T1000 (cell line): ENCODE measurements around the gene ATXN10.

Source experiments
- DNase-seq: peaks from one replicate; lab custom pipeline; 2025; ENCODE audit warnings: mixed read lengths; lab: John Stamatoyannopoulos, UW

The ATXN10 gene

DNA sequence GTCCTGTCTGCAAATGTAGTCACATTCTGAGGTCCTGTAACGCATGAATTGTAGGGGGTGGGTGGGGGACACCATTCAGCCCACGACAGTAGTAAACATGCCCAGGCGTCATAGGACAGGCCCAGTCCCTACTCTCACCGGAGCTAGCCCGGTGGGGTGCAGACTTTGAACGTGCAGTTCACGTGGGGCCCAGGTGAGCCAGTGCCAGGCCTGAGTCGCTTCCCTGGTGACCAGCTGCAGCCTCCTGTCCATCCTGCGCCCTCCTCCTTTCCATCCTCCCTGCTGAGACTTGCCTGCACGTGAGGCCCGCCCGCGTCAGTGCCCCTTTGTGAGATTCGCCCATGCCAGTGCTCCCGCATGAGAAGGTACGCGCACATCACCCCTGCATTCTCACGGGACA lies 188.6 kb downstream of the ATXN10 start:
- DNase-seq, result no peak

DNA sequence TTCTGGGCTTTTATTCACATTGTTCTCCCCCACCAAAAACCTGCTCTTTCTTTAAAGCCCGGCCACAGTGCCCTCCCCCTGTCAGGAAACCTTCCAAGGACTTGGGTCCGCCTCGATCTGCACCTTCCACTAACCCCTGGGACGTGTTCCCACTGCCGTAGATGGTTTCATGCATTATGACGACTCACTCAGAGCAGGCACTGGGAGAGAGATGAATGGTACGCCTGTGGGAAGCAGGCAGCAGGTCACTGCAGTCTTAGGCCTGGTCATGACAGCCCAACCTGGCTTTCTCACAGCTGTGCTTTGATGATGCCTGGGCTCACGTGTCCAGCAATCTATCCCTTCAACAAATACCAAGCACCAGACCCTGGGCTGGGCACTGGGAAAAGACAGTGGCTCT lies 189.6 kb downstream of the ATXN10 start:
- no peak for DNase-seq

DNA sequence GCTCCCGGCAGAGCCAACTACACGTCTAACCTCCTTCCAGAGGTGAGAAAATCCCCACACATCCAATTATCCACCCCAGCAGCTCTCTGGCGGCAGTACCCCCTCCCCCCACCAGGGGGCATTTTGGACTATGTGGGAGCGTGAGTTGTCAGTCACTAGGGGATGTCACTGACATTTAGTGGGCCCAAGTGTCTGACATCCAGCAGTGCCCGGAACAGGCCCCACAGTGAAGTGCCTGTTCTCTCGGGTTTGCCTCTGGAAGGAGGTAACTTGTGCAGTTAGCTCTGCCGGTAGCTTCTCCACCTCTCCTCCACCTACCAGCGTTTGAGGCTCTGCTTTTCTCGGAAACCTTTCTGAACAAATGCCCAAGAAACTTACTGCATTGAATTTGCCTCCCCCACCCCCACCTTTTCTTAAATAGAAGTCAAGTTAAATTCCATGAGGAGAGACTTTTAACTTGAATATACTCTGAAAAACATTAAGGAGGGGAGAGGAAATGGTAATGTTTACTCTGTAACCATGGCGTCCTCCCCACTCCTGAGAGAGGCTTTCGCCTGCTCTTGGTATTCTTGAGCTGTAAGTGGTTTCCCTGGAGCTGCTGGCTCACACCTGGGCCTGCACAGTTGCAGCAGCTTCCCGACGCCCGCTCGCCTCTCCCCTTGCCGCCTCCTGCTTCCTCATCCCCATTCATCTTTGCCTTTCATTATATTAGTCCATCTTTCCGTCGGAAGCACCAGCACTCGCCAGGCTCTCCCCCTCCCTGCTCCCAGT lies 192.5 kb downstream of the ATXN10 start:
- peak; percentile 17 for DNase-seq

DNA sequence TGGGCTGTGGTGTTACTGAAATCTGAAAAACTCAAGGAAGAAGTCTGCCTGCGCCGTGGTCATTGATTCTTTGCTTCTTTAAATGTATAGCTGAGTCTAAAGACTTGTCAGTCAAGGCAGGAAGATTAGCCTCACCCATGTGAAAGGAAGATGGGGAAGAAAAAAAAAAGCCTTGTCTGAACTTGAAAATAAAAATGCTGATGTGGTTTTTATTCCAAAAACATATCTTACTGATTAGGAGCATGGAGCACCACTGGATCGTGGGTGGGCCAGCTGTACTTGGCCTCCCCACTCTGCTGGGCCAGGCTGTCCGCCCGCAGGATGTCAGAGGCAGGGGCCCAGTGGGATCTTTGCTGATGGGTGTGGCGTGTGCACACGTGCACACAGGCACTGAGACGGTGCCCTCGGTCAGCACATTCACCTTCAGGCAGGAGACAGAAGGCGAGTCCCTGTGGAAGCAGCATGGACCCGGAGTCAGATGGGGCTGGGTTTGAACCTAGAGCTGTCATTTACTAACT lies 193.4 kb downstream of the ATXN10 start:
- DNase-seq, result no peak

DNA sequence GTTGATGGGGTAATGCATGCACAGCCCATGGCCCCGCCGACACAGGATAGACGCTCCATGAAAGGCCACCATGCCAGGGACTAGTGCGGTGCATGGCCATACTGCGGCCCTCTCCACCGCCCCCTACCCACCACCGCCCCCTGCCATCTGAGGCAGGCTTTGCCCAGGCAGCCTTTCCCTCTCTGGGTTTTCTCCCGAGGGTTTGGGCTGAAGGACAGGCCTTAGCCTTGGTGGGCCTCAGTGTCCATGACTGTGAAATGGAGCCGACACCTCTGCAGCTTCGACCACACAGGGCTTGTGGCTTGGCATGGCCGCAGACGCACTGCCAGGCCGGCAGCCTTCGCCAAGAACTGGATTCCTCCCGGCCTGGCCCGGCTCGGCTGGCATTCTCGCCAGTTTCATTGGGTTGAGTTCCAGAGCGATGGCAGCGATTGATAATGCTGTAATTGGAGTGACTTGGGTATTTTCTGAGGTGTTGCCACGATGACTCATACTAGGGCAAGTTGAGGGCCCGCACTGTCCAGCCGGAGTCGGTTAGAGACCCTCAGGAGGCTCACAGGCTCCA lies 194.0 kb downstream of the ATXN10 start:
- DNase-seq, result no peak

DNA sequence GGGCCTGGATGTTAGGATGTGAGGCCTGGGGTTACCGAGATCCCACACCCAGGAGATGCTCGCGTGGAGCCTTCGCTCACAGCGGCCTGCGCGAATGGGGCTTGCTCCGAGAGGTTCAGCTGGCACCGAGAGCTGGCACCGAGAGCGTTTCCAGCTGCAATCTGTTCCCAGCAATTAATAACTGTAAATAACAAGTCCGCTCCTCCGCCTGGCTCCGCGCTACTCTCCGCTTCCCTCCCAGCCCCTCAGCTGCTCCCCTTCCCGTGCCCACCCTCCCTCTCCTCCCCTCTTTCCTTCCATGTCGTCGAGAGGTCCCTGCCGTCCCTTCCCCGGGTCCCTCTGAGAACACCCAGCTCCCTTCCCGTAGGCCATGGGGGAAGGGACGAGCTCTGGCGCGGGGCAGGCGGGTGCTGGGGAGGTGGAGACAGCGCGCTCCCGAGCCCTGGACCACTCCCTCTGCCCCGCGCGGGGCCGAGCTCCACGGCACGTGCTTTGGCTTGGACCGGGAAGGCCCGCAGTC lies 194.6 kb downstream of the ATXN10 start:
- DNase-seq, result no peak

DNA sequence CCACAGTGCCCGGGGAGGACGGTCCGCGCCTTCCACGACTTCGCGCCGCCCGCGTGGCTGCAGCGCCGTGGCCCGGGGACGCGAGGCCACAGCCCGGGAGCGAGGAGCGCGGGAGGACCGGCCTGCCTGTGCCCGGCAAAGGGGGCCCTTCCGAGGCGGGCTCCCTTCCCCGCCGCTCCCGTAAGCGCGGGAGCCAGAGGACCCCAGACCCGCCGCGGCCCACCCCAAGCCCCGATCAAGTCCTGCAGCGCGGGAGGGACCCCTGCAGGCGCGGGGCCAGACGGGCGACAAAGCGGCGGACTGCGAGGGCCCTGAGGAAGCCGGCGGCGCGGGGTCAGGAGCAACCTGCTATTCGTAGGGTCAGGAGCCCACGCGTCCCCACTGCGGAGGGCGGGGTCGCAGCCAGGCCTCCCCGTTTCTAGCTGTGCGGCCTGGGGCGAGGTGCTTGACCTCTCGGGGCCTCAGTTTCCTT lies 195.0 kb downstream of the ATXN10 start:
- DNase-seq, result no peak

DNA sequence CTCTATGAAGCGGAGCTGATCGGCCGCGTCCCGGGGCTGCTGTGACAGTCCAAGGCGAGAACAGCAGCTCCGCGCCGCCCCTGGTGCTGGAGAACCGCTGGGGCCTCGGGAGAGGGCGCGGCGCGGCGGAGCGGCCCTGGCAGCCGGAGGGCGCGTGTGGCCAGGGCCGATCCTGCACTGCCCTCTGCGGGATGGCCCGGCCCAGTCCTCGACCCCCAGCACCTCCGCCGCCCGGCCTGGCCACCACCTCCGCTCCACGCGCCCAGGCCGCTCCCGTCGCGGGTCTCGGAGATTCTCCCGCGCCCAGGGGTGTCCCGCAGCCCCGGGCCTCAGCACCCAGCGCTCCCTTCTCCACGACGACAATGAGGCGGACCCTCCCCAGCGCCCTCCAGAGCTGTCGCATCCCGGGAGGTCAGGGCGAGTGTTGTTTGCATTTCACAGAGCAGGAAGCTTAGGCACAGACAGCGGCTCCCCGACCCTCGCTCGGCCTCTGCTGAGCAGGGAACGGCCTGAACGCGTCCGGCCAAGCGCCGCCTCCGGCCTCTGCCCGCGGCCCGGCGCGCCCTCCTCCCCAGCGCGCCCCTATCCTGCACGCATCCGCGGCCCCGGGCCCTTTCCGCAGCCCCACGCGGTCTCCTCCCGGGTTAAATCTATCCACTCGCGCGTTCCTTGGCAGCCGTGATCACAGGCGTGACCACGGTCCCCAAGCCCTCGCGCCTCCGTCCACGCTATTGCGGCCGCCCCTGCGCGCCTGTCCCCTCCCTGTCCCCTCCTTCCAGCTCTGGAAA lies 195.7 kb downstream of the ATXN10 start:
- DNase-seq, result no peak

DNA sequence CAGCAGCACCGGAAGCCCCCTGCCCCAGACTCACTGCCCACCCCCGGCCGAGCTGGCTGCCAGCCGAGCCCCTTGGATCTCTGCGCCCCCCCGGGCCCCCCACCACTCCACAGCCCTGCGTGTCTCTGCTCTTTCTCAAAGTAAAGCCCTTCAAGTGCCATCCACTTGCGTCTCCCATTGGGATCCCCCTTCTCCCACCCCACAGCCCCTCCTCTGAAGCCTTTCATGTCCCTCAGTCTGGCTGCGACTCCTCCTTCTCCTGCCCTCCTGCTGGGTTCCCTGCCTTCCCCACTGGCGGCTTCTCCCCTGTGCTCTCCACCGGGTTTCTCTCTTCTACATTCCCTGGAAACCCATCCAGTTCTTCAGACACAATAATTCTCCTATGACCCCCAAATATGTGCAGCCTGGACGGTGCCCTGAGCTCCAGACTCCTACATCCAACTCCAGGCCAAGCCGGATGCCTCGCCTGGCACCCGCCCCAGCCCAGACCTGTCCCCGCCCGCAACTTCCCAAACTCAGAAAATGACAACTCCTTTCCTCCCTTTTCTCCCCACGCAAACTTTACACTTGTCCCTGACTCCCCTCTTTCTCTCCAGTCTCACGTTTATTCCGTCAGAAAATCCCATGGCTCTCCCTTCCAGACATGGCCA lies 196.4 kb downstream of the ATXN10 start:
- DNase-seq, result no peak

DNA sequence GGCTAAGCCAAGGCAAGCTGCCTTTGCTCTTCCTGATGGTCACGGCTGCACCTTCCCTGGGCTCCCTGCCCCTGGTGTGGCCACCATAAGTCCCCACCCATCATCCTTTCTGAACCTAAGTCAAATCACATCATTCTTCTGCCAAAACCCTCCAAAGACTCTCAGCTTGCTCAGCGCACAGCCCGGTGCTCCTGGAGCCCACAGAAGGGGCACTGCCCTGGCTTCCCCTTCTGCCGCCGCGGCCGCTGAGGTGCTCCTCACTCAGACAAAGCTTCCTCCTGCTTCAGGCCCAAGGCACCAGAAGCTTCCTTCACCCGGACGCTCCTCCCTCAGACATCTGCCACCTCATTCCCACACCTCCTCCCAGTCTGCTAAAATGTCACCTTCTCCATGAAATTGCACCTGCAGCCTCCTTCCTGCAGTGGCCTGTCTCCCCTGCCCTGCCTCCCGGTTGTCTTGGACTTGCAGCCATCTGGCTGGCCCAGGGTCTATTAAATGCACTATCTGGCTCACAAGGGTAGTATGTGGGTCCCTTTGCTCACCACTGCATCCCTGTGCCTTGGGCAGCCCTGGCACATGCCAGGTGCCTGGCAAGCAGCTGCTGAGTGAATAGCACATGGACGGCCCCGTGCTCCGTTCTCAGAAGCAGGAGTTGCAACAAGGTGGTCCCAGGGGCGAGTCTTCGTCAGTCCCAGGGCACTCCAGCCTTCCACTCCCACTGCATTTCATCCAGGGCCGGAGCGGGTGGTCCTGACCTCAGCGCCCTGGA lies 197.1 kb downstream of the ATXN10 start:
- no peak for DNase-seq

DNA sequence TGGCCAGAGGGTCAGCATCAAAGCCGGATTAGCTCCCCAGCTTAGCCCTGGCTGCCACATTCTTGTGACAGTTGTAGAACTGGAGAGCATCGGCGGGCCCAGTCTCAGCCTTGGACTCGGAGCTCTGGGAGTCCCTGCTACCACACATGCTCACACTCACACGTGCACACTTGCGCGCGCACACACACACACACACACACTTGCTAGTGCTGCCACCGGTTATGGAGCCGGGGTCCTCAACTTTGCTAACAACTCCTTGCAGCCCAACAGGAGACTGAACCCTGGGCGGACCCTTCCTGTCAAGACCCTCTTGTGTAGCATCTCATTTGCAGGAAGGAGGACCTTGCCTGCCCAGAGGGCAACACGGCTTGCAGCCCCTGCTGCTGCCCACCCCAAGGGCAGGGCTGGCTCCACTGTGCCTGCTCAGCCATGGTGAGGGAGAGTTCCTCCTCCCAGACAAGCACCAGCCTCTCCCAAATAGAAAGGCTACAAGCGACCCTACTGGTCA lies 197.8 kb downstream of the ATXN10 start:
- no peak for DNase-seq

DNA sequence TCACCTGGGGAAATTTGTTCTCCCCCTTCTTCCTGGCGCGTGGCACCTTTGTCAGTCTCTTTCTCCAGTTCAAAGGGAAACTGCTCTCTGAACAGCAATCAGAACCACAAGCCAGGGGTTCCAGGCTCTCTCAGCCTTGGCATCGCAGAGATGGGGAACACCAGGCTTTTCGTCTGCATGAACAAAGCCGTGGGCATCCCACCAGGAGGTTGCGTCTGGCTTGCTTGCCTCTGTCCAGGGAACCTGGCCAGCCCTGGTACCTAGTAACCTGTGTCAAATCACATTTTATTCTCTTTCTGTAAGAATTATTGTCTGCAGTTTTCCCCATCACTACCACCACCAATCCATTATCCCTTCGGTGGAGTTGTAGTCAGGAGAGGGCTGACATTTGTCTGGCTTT lies 198.4 kb downstream of the ATXN10 start:
- DNase-seq, result no peak

DNA sequence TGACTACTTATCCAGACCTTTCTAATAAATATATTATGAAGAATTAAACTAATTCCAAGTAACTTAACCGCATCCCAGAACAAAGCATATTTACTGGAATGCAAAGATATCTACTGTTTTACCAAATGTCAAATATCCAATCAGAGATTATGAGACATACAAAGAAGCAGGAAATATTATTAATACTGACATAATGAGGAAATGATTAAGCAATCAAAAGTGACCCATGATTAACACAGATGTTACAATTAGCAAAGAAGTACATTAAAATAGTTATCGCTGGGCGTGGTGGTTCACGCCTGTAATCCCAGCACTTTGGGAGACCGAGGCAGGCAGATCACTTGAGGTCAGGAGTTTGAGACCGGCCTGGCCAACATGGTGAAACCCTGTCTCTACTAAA lies 200.1 kb downstream of the ATXN10 start:
- no peak for DNase-seq

DNA sequence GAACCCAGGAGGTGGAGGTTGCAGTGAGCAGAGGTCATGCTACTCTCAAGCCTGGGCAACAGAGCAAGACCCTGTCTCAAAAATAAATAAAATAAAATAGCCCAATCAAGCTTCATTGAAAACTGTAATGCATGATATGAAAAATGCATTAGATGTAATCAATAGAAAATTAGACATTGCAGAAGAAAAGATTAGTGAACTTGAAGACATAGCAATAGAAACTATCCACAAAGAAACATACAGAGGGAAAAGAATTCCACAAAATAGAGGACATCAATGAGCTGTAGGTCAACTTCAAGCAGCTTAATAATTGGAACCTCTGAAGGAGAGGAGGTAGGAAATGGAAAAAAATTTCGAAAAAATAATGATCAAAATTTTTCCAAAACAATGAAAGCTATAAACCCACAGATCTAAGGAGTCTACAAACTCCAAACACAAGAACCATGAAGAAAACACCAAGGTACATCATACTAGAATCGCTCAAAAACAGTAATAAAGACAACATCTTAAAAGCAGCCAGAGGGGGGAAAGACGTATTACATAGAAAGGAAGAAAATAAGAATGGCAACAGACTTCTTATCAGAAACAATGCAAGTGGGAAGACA lies 201.1 kb downstream of the ATXN10 start:
- DNase-seq, result no peak

DNA sequence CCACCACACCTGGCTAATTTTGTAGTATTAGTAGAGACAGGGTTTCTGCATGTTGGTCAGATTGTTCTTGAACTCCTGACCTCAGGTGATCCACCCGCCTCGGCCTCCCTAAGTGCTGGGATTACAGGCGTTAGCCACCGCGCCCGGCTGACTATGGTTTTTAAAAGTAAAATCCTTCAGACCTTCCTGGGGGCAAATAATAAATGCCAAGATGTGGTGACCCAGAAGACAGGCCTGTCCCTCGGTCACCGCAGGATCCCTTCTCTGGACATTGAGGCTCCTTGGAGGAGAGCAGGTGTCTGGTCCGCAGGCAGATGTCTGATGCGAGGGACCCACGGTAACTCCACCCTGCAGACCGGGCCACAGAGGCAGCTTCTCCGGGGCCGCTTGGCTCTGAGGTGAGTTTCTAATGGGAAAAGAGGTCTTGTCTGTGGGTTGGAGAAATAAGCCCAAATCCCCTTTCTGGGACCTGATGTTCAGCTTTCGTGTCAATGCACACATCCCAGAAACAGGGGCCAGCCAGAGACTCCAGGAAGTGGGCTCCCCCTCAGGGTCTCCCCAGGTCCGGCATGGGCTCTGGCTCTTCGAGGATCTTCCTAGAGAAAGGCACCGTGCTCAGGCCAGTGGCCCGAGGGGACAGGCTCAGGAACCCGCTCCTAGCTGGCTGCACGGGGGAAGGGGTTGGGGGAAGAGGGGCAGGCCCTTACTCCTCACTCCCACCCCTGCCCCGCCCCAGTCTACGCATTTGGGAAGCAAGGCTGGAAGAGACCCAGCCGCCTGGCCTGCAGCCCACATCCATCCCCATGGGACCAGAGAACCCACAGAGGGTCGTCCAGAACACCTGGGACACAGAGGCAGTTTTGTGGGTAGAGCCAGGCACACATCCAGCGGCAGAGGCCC lies 204.8 kb downstream of the ATXN10 start:
- DNase-seq, result no peak

DNA sequence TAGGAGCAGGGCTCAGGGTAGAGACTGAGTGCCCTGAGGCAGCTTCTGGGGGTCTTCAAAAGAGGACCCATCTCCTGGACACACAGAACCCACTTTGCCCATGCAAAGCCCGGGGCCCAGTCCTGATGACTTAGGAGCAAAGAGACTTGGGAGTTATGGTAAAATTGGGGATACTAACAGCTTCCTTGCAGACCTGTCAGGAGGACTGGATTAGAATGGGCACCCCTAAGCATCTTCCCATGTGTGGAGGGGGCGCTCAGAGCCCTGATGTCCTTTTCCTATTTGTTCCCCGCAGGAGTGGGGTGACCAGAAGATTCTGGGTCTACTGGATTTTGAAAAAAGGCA lies 205.4 kb downstream of the ATXN10 start:
- no peak for DNase-seq

DNA sequence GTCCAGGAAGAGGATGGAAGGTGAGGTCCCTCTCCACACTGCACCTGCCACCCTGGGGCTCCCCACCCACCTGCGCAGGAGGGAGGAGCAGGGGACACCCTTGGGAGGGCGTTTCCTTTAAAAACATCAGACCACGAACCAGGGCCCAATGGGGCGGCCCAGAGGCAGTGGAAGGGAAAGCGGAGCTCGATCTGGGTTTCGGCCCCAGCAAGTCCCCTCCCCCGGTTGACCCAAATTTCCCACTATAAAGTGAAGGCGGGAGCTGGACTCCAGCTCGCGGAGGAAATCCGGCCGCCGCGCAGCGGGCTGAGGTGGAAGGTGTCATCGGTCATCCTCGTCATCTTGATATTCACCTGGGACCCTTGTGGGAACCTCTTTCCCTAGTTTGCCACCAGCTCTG lies 206.0 kb downstream of the ATXN10 start:
- no peak for DNase-seq

DNA sequence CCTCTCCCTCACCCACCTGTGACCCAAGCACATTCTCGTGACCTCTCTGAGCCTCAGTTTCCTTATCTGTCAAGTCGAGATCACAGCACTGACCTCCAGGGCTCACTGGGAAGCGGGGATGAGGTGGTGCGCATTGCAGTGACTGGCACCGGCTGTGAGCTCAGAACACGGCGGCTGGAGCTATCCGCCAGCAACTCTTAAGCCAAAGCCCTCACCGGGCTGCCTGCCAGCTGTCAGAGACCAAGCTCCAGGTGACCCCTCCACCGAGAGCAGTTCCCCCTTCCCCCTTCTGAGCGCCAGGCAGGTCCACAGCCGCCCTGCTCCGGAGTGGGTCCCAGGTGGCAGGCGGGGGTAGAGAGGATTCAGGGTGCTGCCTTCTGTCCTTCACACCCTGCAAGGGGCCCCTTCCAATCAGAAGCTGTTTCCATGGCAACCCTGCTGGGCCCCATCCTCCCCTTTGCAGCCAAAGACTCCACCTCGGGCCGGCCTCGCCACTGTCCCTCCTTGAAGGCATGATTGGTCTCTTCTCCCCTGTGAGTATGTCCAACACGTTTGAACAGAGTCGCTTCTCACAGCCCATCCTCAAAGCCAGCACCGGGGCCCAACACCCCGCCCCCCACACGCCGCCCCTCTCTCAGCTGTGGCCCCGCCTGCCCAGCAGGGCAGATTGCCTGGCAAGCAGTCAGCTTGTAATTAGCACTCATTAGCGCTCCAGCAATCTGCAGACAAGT lies 206.6 kb downstream of the ATXN10 start:
- DNase-seq, result no peak
